Subcutaneous adipose tissue (tissue), 4 donors: ENCODE results near the gene SEPTIN1. TPM values are rescaled to one million over a fixed set of nuclear protein-coding genes. Genes with fewer than 3 reads are reported as not detected.

Source experiments
- total RNA-seq, 4 donors: library from RNA; depleted of rRNA; stranded (reverse); fragments of >200 nt; gene quantifications; one replicate each; pipeline ENCODE4 v1.1.0, GENCODE V29; 2016
- TF ChIP-seq, protein P1 (sequence below): fragments of 450-650 bp; IDR thresholded peaks from one replicate; pipeline ENCODE4 v1.5.1; 2016; ENCODE audit warnings: low read depth, mild to moderate bottlenecking, control low read depth, antibody characterized with exemption, moderate library complexity

Gene SEPTIN1, protein sequence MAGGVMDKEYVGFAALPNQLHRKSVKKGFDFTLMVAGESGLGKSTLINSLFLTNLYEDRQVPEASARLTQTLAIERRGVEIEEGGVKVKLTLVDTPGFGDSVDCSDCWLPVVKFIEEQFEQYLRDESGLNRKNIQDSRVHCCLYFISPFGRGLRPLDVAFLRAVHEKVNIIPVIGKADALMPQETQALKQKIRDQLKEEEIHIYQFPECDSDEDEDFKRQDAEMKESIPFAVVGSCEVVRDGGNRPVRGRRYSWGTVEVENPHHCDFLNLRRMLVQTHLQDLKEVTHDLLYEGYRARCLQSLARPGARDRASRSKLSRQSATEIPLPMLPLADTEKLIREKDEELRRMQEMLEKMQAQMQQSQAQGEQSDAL
- 1 to 10 TPM in 3 of 4 donors, under 1 TPM in 1; 0.33 to 4.4 (median 1.8) TPM for total RNA-seq

DNA sequence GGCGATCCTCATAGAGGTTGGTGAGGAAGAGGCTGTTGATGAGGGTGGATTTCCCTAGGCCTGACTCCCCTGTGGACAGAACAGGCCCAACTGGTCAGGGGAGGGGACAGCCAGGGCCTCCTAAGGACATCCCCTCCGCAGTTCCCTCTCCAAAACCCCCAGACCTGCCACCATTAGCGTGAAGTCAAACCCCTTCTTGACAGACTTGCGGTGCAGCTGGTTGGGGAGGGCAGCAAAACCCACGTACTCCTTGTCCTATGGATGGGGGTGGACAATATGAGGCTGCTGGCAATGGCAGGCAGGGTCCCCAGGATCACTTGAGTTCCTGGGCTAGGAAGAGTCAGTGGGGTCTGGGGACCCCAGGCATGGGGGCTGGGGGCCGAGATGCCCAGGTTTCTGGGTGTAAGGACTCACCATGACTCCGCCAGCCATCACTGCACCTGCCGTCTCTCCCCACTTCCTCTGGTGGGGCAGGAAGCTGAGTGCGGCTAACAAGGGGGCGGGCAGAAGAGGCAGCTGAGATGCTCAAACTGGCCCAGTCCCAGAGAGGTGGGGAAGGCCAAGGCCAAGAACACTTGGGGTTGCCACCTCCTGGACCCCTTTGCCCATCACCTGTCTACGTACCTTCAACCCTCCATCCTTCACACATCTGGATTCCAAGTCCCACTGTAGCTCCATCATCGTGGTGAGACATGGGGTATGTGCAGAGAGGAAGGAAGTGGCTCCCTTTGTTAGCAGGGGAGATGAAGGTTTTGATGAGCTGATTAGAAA is at the start of gene SEPTIN1:
Gene SEPTIN1, minus strand, starts transcription at position 451 of the 771 bp plus-strand sequence. Its CDS starts 19 bp downstream, at position 432.
- TF ChIP-seq, protein P1, sequence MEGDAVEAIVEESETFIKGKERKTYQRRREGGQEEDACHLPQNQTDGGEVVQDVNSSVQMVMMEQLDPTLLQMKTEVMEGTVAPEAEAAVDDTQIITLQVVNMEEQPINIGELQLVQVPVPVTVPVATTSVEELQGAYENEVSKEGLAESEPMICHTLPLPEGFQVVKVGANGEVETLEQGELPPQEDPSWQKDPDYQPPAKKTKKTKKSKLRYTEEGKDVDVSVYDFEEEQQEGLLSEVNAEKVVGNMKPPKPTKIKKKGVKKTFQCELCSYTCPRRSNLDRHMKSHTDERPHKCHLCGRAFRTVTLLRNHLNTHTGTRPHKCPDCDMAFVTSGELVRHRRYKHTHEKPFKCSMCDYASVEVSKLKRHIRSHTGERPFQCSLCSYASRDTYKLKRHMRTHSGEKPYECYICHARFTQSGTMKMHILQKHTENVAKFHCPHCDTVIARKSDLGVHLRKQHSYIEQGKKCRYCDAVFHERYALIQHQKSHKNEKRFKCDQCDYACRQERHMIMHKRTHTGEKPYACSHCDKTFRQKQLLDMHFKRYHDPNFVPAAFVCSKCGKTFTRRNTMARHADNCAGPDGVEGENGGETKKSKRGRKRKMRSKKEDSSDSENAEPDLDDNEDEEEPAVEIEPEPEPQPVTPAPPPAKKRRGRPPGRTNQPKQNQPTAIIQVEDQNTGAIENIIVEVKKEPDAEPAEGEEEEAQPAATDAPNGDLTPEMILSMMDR, result no peak

DNA sequence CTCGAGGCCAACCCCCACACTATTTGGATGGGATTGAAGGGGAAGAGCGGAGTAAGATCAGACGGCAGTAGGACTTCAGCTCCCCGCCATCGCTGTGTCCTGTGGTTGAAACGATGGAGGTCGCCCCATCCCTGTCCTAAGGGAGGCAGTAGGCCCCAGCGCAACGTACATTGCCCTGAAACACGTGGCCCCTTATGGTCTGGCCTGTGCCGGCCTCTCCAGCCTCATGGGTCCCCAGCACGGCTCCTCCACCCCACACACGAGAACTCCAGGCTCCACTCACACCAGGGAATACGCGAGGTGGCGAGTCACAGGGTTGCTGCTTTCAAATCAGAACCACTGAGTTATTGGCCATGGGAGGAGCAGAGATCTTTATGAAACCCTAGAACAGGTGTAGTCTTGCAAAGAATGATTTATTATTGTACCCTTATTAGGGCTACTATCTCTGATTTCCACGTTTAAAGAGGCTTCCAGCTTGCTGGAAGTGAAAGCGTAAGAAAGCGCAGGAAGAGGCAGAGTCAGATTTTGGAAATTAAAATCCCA is 48.1 kb upstream of the SEPTIN1 start:
- TF ChIP-seq, protein P1, result no peak

DNA sequence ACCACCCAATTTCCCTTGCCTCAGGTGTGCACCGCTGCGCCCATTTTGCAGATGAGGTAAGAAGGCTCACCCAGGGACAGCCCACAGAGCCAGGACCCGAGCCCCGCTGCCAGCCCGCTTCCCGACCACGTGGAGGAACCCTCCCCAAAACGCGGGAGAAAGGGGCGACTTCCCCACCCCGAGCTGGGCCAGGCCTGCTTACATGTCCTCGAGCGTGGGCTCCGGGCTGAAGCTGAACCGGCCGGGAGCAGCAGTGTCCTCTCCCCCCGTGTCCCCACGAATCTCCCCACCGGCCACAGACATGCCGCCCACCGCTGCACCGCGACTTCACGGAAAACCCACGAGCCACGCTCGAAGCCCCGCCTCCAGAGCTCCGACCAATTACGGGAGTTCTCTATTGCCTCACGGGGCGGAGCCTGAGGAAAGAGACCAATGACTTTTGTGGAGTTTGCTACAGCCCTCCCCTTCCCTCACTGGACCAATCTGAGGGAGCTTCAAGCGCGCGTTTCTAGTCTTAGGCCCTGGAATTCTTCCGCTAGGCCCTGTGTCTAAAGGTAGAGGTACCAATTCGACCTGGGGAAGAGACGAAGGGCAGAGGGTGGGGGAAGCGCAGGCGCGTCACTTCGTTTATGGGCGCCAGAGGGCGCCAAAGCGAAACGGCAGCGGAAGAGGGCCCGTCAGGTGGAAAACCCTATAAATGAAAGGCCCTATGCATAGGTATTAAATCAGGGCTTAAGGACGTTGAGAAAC is 47.5 kb upstream of the SEPTIN1 start, which contains the start of gene DCTPP1:
Gene DCTPP1, minus strand, starts transcription at position 353 of the 750 bp plus-strand sequence. Its CDS starts 50 bp downstream, at position 303.
- TF ChIP-seq, protein P1, result no peak

DNA sequence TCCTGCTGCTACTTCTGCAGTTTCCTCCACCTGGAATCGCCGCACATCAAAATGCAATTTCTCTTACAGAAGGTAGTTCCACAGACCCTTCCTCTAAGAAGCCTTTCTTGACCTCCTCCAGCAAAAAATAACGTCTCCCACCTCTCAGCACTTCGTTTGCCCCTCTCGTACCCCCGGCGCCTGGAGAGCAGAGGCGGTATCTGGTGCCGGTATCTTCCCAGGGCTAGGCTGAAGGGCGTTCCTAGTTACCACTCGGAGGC is 47.0 kb upstream of the SEPTIN1 start:
- TF ChIP-seq, protein P1, result no peak

DNA sequence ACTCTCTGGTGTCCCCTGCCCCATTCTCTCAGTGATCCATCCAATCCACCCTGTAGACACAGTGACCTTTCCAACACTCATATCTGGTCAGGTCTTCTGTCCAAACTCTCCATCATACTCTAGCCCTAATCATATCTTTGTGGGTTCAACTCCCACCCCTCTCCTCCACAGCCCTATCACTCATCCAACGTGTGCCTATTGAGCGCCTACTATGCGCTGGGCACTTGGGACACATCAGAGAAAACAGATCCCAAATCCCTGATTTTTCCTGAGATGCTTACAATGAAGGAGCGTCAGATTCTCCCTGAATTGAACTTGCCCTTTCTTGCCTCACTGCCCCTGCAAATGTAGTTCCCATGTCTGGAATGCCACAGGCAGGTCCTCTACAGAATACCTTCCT is 45.7 kb upstream of the SEPTIN1 start:
- TF ChIP-seq, protein P1, result no peak

DNA sequence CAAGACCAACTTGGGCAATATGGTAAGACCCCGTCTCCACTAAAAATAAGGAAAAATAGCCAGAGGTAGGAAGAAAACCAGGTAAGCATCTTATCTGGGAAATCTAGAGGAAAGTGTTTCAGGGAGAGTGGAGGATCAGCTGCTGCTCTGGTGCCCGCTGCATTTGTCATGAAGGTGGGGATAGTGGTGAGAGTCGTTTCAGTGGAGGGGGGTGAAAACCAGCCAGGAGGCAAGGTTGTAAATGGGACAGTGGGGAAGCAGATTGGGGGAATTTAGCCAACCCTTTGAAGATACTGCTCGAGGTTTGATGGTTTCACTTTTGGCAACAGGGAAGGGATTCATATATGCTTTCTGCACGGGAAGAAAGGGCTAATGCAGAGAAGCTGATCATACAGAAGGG is 38.6 kb upstream of the SEPTIN1 start:
- TF ChIP-seq, protein P1, result no peak
